ENCODE measurements around the gene CCP110.

CCP110 gene

GRCh38 chr16:19481296-19481695 is 42.4 kb upstream of the CCP110 start:
- H3K18ac ChIP-seq (ENCODE audit: low read length): no peak overlapping the region
- H2AK5ac ChIP-seq (ENCODE audit: low read depth, low read length): no peak overlapping the region
- H3K14ac ChIP-seq (ENCODE audit: low read length): no peak overlapping the region
- no peak overlapping the region for H3K4me3 ChIP-seq (ENCODE audit: low read length in 2 of 2)
- no peak overlapping the region for H2AFZ ChIP-seq (ENCODE audit: low read length)
- H3K4me1 ChIP-seq (ENCODE audit: control insufficient read depth in 2 of 2, insufficient read depth in 1 of 2, low read depth in 1 of 2, low read length in 2 of 2): no peaks in the 10 kb centered on the region
- no CpG with 5 or more reads among the region's 2 CpGs for WGBS, 2 donors (ENCODE audit: extremely low coverage in 2 of 2, insufficient read length in 2 of 2, insufficient replicate concordance in 1 of 2)
- no peak overlapping the region for H2BK5ac ChIP-seq (ENCODE audit: low read length)
- no peak for DNase-seq (ENCODE audit: low spot score)
- H3K36me3 ChIP-seq (replicated peaks in 1 of 2; ENCODE audit: control insufficient read depth in 2 of 2, insufficient read depth in 2 of 2, low read length in 2 of 2): no peaks in the 10 kb centered on the region
- H3K4ac ChIP-seq (ENCODE audit: low read length): no peak overlapping the region
- H3K79me1 ChIP-seq (ENCODE audit: low read depth, low read length): no peaks in the 10 kb centered on the region
- no peak overlapping the region for H4K91ac ChIP-seq (ENCODE audit: low read depth, low read length, poor library complexity)
- H2BK15ac ChIP-seq (ENCODE audit: low read length): no peak overlapping the region
- H2BK12ac ChIP-seq (ENCODE audit: low read length): no peak overlapping the region
- H3K27ac ChIP-seq (replicated peaks; ENCODE audit: low read length): no peak overlapping the region
- H3K23ac ChIP-seq (ENCODE audit: low read depth, low read length, poor library complexity): no peak overlapping the region
- H3K9ac ChIP-seq (ENCODE audit: low read depth, low read length, poor library complexity): no peak overlapping the region
- H3K4me2 ChIP-seq (ENCODE audit: insufficient read depth, low read length, poor library complexity, severe bottlenecking): no peak overlapping the region
- H4K8ac ChIP-seq (ENCODE audit: low read depth, low read length): no peak overlapping the region
- no peaks in the 10 kb centered on the region for H3K9me3 ChIP-seq (replicated peaks in 1 of 2; ENCODE audit: control insufficient read depth in 2 of 2, insufficient read depth in 1 of 2, low read depth in 1 of 2, low read length in 2 of 2)
- no peaks in the 10 kb centered on the region for H3K27me3 ChIP-seq (ENCODE audit: control insufficient read depth in 3 of 3, insufficient read depth in 3 of 3, low read depth in 1 of 3, low read length in 3 of 3)
- H2BK120ac ChIP-seq (ENCODE audit: low read depth, low read length): no peak overlapping the region

GRCh38 chr16:19481769-19482168 is 42.0 kb upstream of the CCP110 start:
- WGBS, 2 donors (ENCODE audit: extremely low coverage in 2 of 2, insufficient read length in 2 of 2, insufficient replicate concordance in 1 of 2): no CpG with 5 or more reads among the region's 5 CpGs
- DNase-seq (ENCODE audit: low spot score): no peak
- no peak overlapping the region for H3K14ac ChIP-seq (ENCODE audit: low read length)
- H3K4ac ChIP-seq (ENCODE audit: low read length): no peak overlapping the region
- no peak overlapping the region for H2AFZ ChIP-seq (ENCODE audit: low read length)
- peaks cover 0 to under 1% (median 0%) of the 10 kb centered on the region in 3 experiments for H3K27me3 ChIP-seq (ENCODE audit: control insufficient read depth in 3 of 3, insufficient read depth in 3 of 3, low read depth in 1 of 3, low read length in 3 of 3)
- no peak overlapping the region for H3K27ac ChIP-seq (replicated peaks; ENCODE audit: low read length)
- H2BK120ac ChIP-seq (ENCODE audit: low read depth, low read length): no peak overlapping the region
- H3K9ac ChIP-seq (ENCODE audit: low read depth, low read length, poor library complexity): no peak overlapping the region
- H3K4me2 ChIP-seq (ENCODE audit: insufficient read depth, low read length, poor library complexity, severe bottlenecking): no peak overlapping the region
- H3K4me1 ChIP-seq (ENCODE audit: control insufficient read depth in 2 of 2, insufficient read depth in 1 of 2, low read depth in 1 of 2, low read length in 2 of 2): no peaks in the 10 kb centered on the region
- no peak overlapping the region for H4K8ac ChIP-seq (ENCODE audit: low read depth, low read length)
- no peaks in the 10 kb centered on the region for H3K36me3 ChIP-seq (replicated peaks in 1 of 2; ENCODE audit: control insufficient read depth in 2 of 2, insufficient read depth in 2 of 2, low read length in 2 of 2)
- H2BK5ac ChIP-seq (ENCODE audit: low read length): no peak overlapping the region
- H3K79me1 ChIP-seq (ENCODE audit: low read depth, low read length): no peaks in the 10 kb centered on the region
- H2BK15ac ChIP-seq (ENCODE audit: low read length): no peak overlapping the region
- H2AK5ac ChIP-seq (ENCODE audit: low read depth, low read length): no peak overlapping the region
- H4K91ac ChIP-seq (ENCODE audit: low read depth, low read length, poor library complexity): no peak overlapping the region
- no peak overlapping the region for H3K18ac ChIP-seq (ENCODE audit: low read length)
- H3K9me3 ChIP-seq (replicated peaks in 1 of 2; ENCODE audit: control insufficient read depth in 2 of 2, insufficient read depth in 1 of 2, low read depth in 1 of 2, low read length in 2 of 2): no peaks in the 10 kb centered on the region
- no peak overlapping the region for H3K4me3 ChIP-seq (ENCODE audit: low read length in 2 of 2)
- no peak overlapping the region for H2BK12ac ChIP-seq (ENCODE audit: low read length)
- H3K23ac ChIP-seq (ENCODE audit: low read depth, low read length, poor library complexity): no peak overlapping the region

DNA sequence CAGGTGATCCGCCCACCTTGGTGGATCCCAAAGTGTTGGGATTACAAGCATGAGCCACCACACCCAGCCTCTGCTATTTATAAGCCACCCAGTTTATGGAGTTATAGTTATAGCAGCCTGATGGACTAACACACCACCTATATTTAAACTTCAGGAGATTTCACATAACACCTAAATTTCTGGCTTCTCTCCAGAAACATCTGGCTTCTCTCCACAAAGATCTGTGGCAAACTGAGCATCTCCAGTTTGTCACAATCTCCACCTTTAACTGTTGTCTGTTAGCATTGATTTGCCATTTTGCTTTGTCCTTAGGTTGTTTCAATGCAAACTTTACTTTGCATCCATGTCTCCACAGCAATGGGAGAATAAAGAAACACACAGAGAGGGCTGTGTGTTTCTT is 41.5 kb upstream of the CCP110 start:
- no peak for DNase-seq (ENCODE audit: low spot score)
- no peak overlapping the region for H2AK5ac ChIP-seq (ENCODE audit: low read depth, low read length)
- no peak overlapping the region for H3K4me3 ChIP-seq (ENCODE audit: low read length in 2 of 2)
- H3K79me1 ChIP-seq (ENCODE audit: low read depth, low read length): no peaks in the 10 kb centered on the region
- peaks cover 0 to 4% (median 0%) of the 10 kb centered on the region in 3 experiments for H3K27me3 ChIP-seq (ENCODE audit: control insufficient read depth in 3 of 3, insufficient read depth in 3 of 3, low read depth in 1 of 3, low read length in 3 of 3)
- no peak overlapping the region for H2BK15ac ChIP-seq (ENCODE audit: low read length)
- H3K4me2 ChIP-seq (ENCODE audit: insufficient read depth, low read length, poor library complexity, severe bottlenecking): no peak overlapping the region
- H2BK12ac ChIP-seq (ENCODE audit: low read length): no peak overlapping the region
- H2BK5ac ChIP-seq (ENCODE audit: low read length): no peak overlapping the region
- no peaks in the 10 kb centered on the region for H3K4me1 ChIP-seq (ENCODE audit: control insufficient read depth in 2 of 2, insufficient read depth in 1 of 2, low read depth in 1 of 2, low read length in 2 of 2)
- no peak overlapping the region for H2AFZ ChIP-seq (ENCODE audit: low read length)
- no peak overlapping the region for H3K27ac ChIP-seq (replicated peaks; ENCODE audit: low read length)
- H3K23ac ChIP-seq (ENCODE audit: low read depth, low read length, poor library complexity): no peak overlapping the region
- H3K14ac ChIP-seq (ENCODE audit: low read length): no peak overlapping the region
- H3K9ac ChIP-seq (ENCODE audit: low read depth, low read length, poor library complexity): no peak overlapping the region
- no peak overlapping the region for H3K18ac ChIP-seq (ENCODE audit: low read length)
- H3K4ac ChIP-seq (ENCODE audit: low read length): no peak overlapping the region
- no CpG with 5 or more reads among the region's 1 CpG for WGBS, 2 donors (ENCODE audit: extremely low coverage in 2 of 2, insufficient read length in 2 of 2, insufficient replicate concordance in 1 of 2)
- no peaks in the 10 kb centered on the region for H3K9me3 ChIP-seq (replicated peaks in 1 of 2; ENCODE audit: control insufficient read depth in 2 of 2, insufficient read depth in 1 of 2, low read depth in 1 of 2, low read length in 2 of 2)
- H3K36me3 ChIP-seq (replicated peaks in 1 of 2; ENCODE audit: control insufficient read depth in 2 of 2, insufficient read depth in 2 of 2, low read length in 2 of 2): no peaks in the 10 kb centered on the region
- H4K8ac ChIP-seq (ENCODE audit: low read depth, low read length): no peak overlapping the region
- no peak overlapping the region for H4K91ac ChIP-seq (ENCODE audit: low read depth, low read length, poor library complexity)
- no peak overlapping the region for H2BK120ac ChIP-seq (ENCODE audit: low read depth, low read length)

DNA sequence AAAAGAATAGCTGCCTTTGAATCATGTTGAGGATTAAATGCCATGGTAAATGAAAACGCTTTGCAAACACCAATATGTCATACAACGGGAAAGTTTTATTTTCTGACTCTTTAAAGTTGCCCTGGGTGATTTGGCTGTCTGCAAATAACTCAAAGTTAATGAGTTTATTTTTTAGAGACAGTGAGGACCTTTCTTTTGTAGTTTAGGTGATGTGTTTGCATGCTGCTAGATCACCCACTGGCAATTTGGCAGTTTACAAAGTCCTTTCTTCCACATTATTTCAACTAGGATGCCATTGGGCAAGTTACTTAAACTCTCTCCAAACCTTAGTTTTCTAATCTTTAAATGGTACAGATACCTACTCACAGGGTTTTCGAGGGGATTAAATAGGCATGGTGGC is 39.6 kb upstream of the CCP110 start:
- WGBS, 2 donors (ENCODE audit: extremely low coverage in 2 of 2, insufficient read length in 2 of 2, insufficient replicate concordance in 1 of 2): no CpG with 5 or more reads among the region's 3 CpGs
- H3K27ac ChIP-seq (replicated peaks; ENCODE audit: low read length): no peak overlapping the region
- H3K4ac ChIP-seq (ENCODE audit: low read length): no peak overlapping the region
- no peak overlapping the region for H3K18ac ChIP-seq (ENCODE audit: low read length)
- no peak overlapping the region for H3K4me3 ChIP-seq (ENCODE audit: low read length in 2 of 2)
- H2BK12ac ChIP-seq (ENCODE audit: low read length): no peak overlapping the region
- peaks cover 0 to 4% (median 0%) of the 10 kb centered on the region in 3 experiments for H3K27me3 ChIP-seq (ENCODE audit: control insufficient read depth in 3 of 3, insufficient read depth in 3 of 3, low read depth in 1 of 3, low read length in 3 of 3)
- H2BK5ac ChIP-seq (ENCODE audit: low read length): no peak overlapping the region
- no peak overlapping the region for H2AK5ac ChIP-seq (ENCODE audit: low read depth, low read length)
- no peak overlapping the region for H4K8ac ChIP-seq (ENCODE audit: low read depth, low read length)
- H3K79me1 ChIP-seq (ENCODE audit: low read depth, low read length): no peaks in the 10 kb centered on the region
- no peak overlapping the region for H3K14ac ChIP-seq (ENCODE audit: low read length)
- no peak overlapping the region for H2BK120ac ChIP-seq (ENCODE audit: low read depth, low read length)
- H4K91ac ChIP-seq (ENCODE audit: low read depth, low read length, poor library complexity): no peak overlapping the region
- no peaks in the 10 kb centered on the region for H3K36me3 ChIP-seq (replicated peaks in 1 of 2; ENCODE audit: control insufficient read depth in 2 of 2, insufficient read depth in 2 of 2, low read length in 2 of 2)
- no peak overlapping the region for H2AFZ ChIP-seq (ENCODE audit: low read length)
- peaks cover 3 to 10% of the 10 kb centered on the region in 2 donors for H3K4me1 ChIP-seq (ENCODE audit: control insufficient read depth in 2 of 2, insufficient read depth in 1 of 2, low read depth in 1 of 2, low read length in 2 of 2)
- H2BK15ac ChIP-seq (ENCODE audit: low read length): no peak overlapping the region
- no peak overlapping the region for H3K9ac ChIP-seq (ENCODE audit: low read depth, low read length, poor library complexity)
- H3K9me3 ChIP-seq (replicated peaks in 1 of 2; ENCODE audit: control insufficient read depth in 2 of 2, insufficient read depth in 1 of 2, low read depth in 1 of 2, low read length in 2 of 2): no peaks in the 10 kb centered on the region
- no peak overlapping the region for H3K23ac ChIP-seq (ENCODE audit: low read depth, low read length, poor library complexity)
- H3K4me2 ChIP-seq (ENCODE audit: insufficient read depth, low read length, poor library complexity, severe bottlenecking): no peak overlapping the region
- DNase-seq (ENCODE audit: low spot score): no peak
